Thoracic aorta (tissue), 2 donors: ENCODE measurements around the gene PLEKHM1. TPM values are rescaled to one million over a fixed set of nuclear protein-coding genes. Genes with fewer than 3 reads are reported as not detected.
"Not testable (repeated sequence)": the region's sequence is repeated elsewhere in the genome, so short reads cannot be mapped to it uniquely, and the experiment has no call there.

Source experiments
- ATAC-seq: fragments of 150-250 bp; one replicate; pipeline ENCODE4 v1.8.0; 2017; ENCODE audit warnings: low read depth; ENCODE audit not compliant: insufficient number of reproducible peaks, low FRiP score
- DNase-seq: peaks from one replicate; pipeline ENCODE4 v3.0.0-alpha.2; 2020; ENCODE audit warnings: low spot score
- H3K27ac ChIP-seq, 2 donors: fragments of 200-600 bp; sonication (generic); 1 replicate in 1 of 2; 2 replicates in 1 of 2; pipeline ENCODE4 v1.5.1; 2016; ENCODE audit warnings: mild to moderate bottlenecking in 2 of 2, moderate library complexity in 2 of 2
- H3K27me3 ChIP-seq: fragments of 200-600 bp; sonication (generic); replicated peaks from 2 replicates; pipeline ENCODE4 v1.6.0; 2016; ENCODE audit warnings: mild to moderate bottlenecking; ENCODE audit not compliant: insufficient read depth
- H3K36me3 ChIP-seq: fragments of 200-600 bp; sonication (generic); one replicate; pipeline ENCODE4 v1.5.1; 2016
- H3K4me1 ChIP-seq, 2 donors: fragments of 200-600 bp; sonication (generic); 1 replicate in 1 of 2; 2 replicates in 1 of 2; pipeline versions ENCODE4 v1.5.1 to v1.6.0; 2016; ENCODE audit warnings: low read depth in 2 of 2, mild to moderate bottlenecking in 1 of 2; ENCODE audit not compliant: control insufficient read depth in 1 of 2
- H3K4me3 ChIP-seq: fragments of 200-600 bp; sonication (generic); 2 replicates; pipeline ENCODE4 v1.5.1; 2016; ENCODE audit warnings: mild to moderate bottlenecking
- H3K9me3 ChIP-seq: fragments of 200-600 bp; sonication (generic); 2 replicates; pipeline ENCODE4 v1.5.1; 2016
- total RNA-seq, 2 donors: library from RNA; depleted of rRNA; stranded (reverse); fragments of >200 nt; gene quantifications; one replicate each; pipeline versions ENCODE4 v1.1.0 to v1.2.3, GENCODE V29; 2016

PLEKHM1 gene
- total RNA-seq, 2 donors from 2014 or later: 64.3 to 134 TPM

GRCh38 chr17:45490198-45490597 is 323 bp downstream of the PLEKHM1 start:
- H3K27me3 ChIP-seq, DNase-seq, H3K9me3 ChIP-seq, H3K36me3 ChIP-seq, ATAC-seq: not testable (repeated sequence)
- Histone ChIP-seq H3K4me1 (peaks cover 19 to 29% of the 10 kb centered on the region in 2 donors), H3K27ac (peak overlapping the region; percentile 57 to 61), H3K4me3 (peak overlapping the region; percentile 90)

- not testable (repeated sequence) for H3K36me3 ChIP-seq, H3K27me3 ChIP-seq, H3K4me3 ChIP-seq, H3K9me3 ChIP-seq, ATAC-seq
- peak; percentile 62 for DNase-seq
- H3K27ac ChIP-seq: peak overlapping the region; percentile 61 to 63
- H3K4me1 ChIP-seq: peaks cover 19 to 29% of the 10 kb centered on the region in 2 donors
Measured at GRCh38 chr17:45487704-45488103, 2.8 kb downstream of the PLEKHM1 start.

- ATAC-seq, H3K27ac ChIP-seq, H3K9me3 ChIP-seq, H3K36me3 ChIP-seq, DNase-seq, H3K4me3 ChIP-seq, H3K27me3 ChIP-seq: not testable (repeated sequence)
- H3K4me1 ChIP-seq: peaks cover 12 to 17% of the 10 kb centered on the region in 2 donors
Measured at GRCh38 chr17:45483591-45484216, 6.8 kb downstream of the PLEKHM1 start.

- not testable (repeated sequence) for H3K4me3 ChIP-seq, H3K36me3 ChIP-seq, H3K27me3 ChIP-seq, H3K9me3 ChIP-seq, H3K27ac ChIP-seq, DNase-seq, ATAC-seq
- H3K4me1 ChIP-seq: peaks cover 9 to 12% of the 10 kb centered on the region in 2 donors
Measured at GRCh38 chr17:45483177-45483576, 7.3 kb downstream of the PLEKHM1 start.

- not testable (repeated sequence) for H3K4me1 ChIP-seq, ATAC-seq
Measured at GRCh38 chr17:45482317-45482716, 8.2 kb downstream of the PLEKHM1 start.

GRCh38 chr17:45475436-45475835 is 15.1 kb downstream of the PLEKHM1 start:
- not testable (repeated sequence) for ATAC-seq, H3K4me1 ChIP-seq, DNase-seq

More at GRCh38 chr17:45482317-45482716, 8.2 kb downstream of the PLEKHM1 start:
- not testable (repeated sequence) for H3K27ac ChIP-seq, H3K36me3 ChIP-seq, H3K9me3 ChIP-seq, H3K27me3 ChIP-seq, DNase-seq, H3K4me3 ChIP-seq

GRCh38 chr17:45472249-45472648 is 18.3 kb downstream of the PLEKHM1 start:
- H3K36me3 ChIP-seq: peaks cover 23% of the 10 kb centered on the region
- H3K4me1 ChIP-seq, H3K4me3 ChIP-seq, H3K27ac ChIP-seq, ATAC-seq, H3K27me3 ChIP-seq, DNase-seq, H3K9me3 ChIP-seq: not testable (repeated sequence)

More at GRCh38 chr17:45475436-45475835, 15.1 kb downstream of the PLEKHM1 start:
- H3K4me3 ChIP-seq, H3K27me3 ChIP-seq, H3K9me3 ChIP-seq, H3K27ac ChIP-seq: not testable (repeated sequence)
- peaks cover 24% of the 10 kb centered on the region for H3K36me3 ChIP-seq

GRCh38 chr17:45469204-45469563 is 21.3 kb downstream of the PLEKHM1 start:
- not testable (repeated sequence) for H3K4me1 ChIP-seq, ATAC-seq, H3K36me3 ChIP-seq, H3K27me3 ChIP-seq, H3K27ac ChIP-seq, H3K9me3 ChIP-seq, H3K4me3 ChIP-seq, DNase-seq

GRCh38 chr17:45468293-45469203 is 22.0 kb downstream of the PLEKHM1 start:
- not testable (repeated sequence) for DNase-seq, H3K9me3 ChIP-seq, H3K4me1 ChIP-seq, H3K27ac ChIP-seq, H3K4me3 ChIP-seq, H3K27me3 ChIP-seq, ATAC-seq, H3K36me3 ChIP-seq

- not testable (repeated sequence) for H3K9me3 ChIP-seq, H3K36me3 ChIP-seq, H3K27me3 ChIP-seq, H3K27ac ChIP-seq, H3K4me1 ChIP-seq, H3K4me3 ChIP-seq, DNase-seq
- ATAC-seq: peak; percentile 53
Measured at GRCh38 chr17:45461524-45462327, 28.8 kb downstream of the PLEKHM1 start.

GRCh38 chr17:45460422-45460821 is 30.1 kb downstream of the PLEKHM1 start:
- H3K27me3 ChIP-seq, H3K4me1 ChIP-seq, H3K9me3 ChIP-seq, ATAC-seq, DNase-seq, H3K27ac ChIP-seq, H3K4me3 ChIP-seq: not testable (repeated sequence)
- H3K36me3 ChIP-seq: peaks cover 16% of the 10 kb centered on the region

- ATAC-seq, H3K4me3 ChIP-seq, H3K27ac ChIP-seq, H3K9me3 ChIP-seq, DNase-seq, H3K4me1 ChIP-seq, H3K27me3 ChIP-seq: not testable (repeated sequence)
- H3K36me3 ChIP-seq: peaks cover 33% of the 10 kb centered on the region
Measured at GRCh38 chr17:45454341-45454740, 36.2 kb downstream of the PLEKHM1 start.
